Measurements from ENCODE around the gene C1RL.

Gene C1RL

GRCh38 chr12:7096006-7096932 is 12.7 kb downstream of the C1RL start:
- Histone ChIP-seq H3K27ac (no peak overlapping the region), H3K27me3 (0 out of 22 replicates have a peak, but pooled peaks cover 0 to 2% (median 0%) of the 10 kb centered on the region in 11 experiments), H3K9ac (peak overlapping the region in 1 of 11 experiments; percentile 2; a peak in 1 of 22 replicates), H3K4me1 (peaks cover 11 to 33% (median 12%) of the 10 kb centered on the region in 10 experiments), H4K20me1 (peaks cover 0 to 6% (median 0%) of the 10 kb centered on the region in 11 experiments; a peak in 1 of 22 replicates), H3K4me3 (no peak overlapping the region), H3K9me3 (replicated peaks in 1 of 11) (no peaks in the 10 kb centered on the region), H3K36me3 (peaks cover 0 to 27% (median 9%) of the 10 kb centered on the region in 11 experiments; a peak in 15 of 22 replicates), H3K4me2 (no peak overlapping the region)
- TF ChIP-seq Cebpa-rat (IDR thresholded peaks at IDR 0.05): no peak

GRCh38 chr12:7093892-7094291 is 15.1 kb downstream of the C1RL start:
- TF ChIP-seq Cebpa-rat (IDR thresholded peaks at IDR 0.05): no peak
- Histone ChIP-seq H4K20me1 (no peaks in the 10 kb centered on the region), H3K4me2 (no peak overlapping the region), H3K9me3 (replicated peaks in 1 of 11) (no peaks in the 10 kb centered on the region), H3K4me1 (peaks cover 22 to 31% (median 25%) of the 10 kb centered on the region in 10 experiments), H3K27ac (no peak overlapping the region), H3K4me3 (no peak overlapping the region), H3K9ac (no peak overlapping the region), H3K27me3 (0 out of 22 replicates have a peak, but pooled peaks cover 0 to 5% (median 0%) of the 10 kb centered on the region in 11 experiments), H3K36me3 (peaks cover 0 to 14% (median 0%) of the 10 kb centered on the region in 11 experiments; a peak in 7 of 22 replicates)

GRCh38 chr12:7093486-7093885 is 15.5 kb downstream of the C1RL start:
- Histone ChIP-seq H3K4me2 (no peak overlapping the region), H3K36me3 (peaks cover 0 to 11% (median 0%) of the 10 kb centered on the region in 11 experiments; a peak in 6 of 22 replicates), H4K20me1 (no peaks in the 10 kb centered on the region), H3K27ac (no peak overlapping the region), H3K9me3 (replicated peaks in 1 of 11) (no peaks in the 10 kb centered on the region), H3K9ac (no peak overlapping the region; a peak in 2 of 22 replicates), H3K27me3 (0 out of 22 replicates have a peak, but pooled peaks cover 0 to 5% (median 0%) of the 10 kb centered on the region in 11 experiments), H3K4me3 (no peak overlapping the region), H3K4me1 (peaks cover 22 to 27% (median 25%) of the 10 kb centered on the region in 10 experiments)
- no peak for TF ChIP-seq Cebpa-rat (IDR thresholded peaks at IDR 0.05)

GRCh38 chr12:7092986-7093460 is 16.0 kb downstream of the C1RL start:
- Histone ChIP-seq H3K27me3 (0 out of 22 replicates have a peak, but pooled peaks cover 0 to 5% (median 0%) of the 10 kb centered on the region in 11 experiments), H3K9ac (peak overlapping the region in 8 of 11 experiments; percentile 4 to 51 (median 36); a peak in 12 of 22 replicates), H3K36me3 (peaks cover 0 to 7% (median 0%) of the 10 kb centered on the region in 11 experiments; a peak in 5 of 22 replicates), H3K27ac (no peak overlapping the region; a peak in 1 of 22 replicates), H4K20me1 (no peaks in the 10 kb centered on the region), H3K4me3 (no peak overlapping the region), H3K4me1 (peaks cover 22 to 27% (median 25%) of the 10 kb centered on the region in 10 experiments), H3K9me3 (replicated peaks in 1 of 11) (no peaks in the 10 kb centered on the region), H3K4me2 (0 out of 22 replicates have a peak overlapping the region, but pooled peaks of 1 of the 11 experiments have one; percentile 57)
- no peak for TF ChIP-seq Cebpa-rat (IDR thresholded peaks at IDR 0.05)

GRCh38 chr12:7092229-7092985 is 16.6 kb downstream of the C1RL start, which contains the start of gene C1R:
Gene C1R, minus strand, starts transcription at chr12:7092445. Its CDS starts 57 bp downstream, at chr12:7092388.
- no peaks in the 10 kb centered on the region for H4K20me1 ChIP-seq
- 0 out of 22 replicates have a peak, but pooled peaks cover 0 to 5% (median 0%) of the 10 kb centered on the region in 11 experiments for H3K27me3 ChIP-seq
- peak within 1 kb of the TSS in 8 of 11 experiments; percentile 4 to 51 (median 36); a peak in 15 of 22 replicates for H3K9ac ChIP-seq
- H3K9me3 ChIP-seq (replicated peaks in 1 of 11): no peaks in the 10 kb centered on the region
- no peak for TF ChIP-seq Cebpa-rat (IDR thresholded peaks at IDR 0.05)
- H3K4me3 ChIP-seq: no peak within 1 kb of the TSS; a peak in 1 of 20 replicates
- peaks cover 22 to 27% (median 25%) of the 10 kb centered on the region in 10 experiments for H3K4me1 ChIP-seq
- H3K27ac ChIP-seq: peak within 1 kb of the TSS in 4 of 11 experiments; percentile 14 to 50 (median 36); a peak in 5 of 22 replicates
- H3K36me3 ChIP-seq: peaks cover 0 to 7% (median 0%) of the 10 kb centered on the region in 11 experiments; a peak in 3 of 22 replicates
- peak within 1 kb of the TSS; percentile 32 to 86 (median 64) for H3K4me2 ChIP-seq

GRCh38 chr12:7091660-7092228 is 17.3 kb downstream of the C1RL start:
- TF ChIP-seq Cebpa-rat (IDR thresholded peaks at IDR 0.05): no peak
- Histone ChIP-seq H3K27ac (peak overlapping the region in 4 of 11 experiments; percentile 14 to 50 (median 36); a peak in 3 of 22 replicates), H3K4me2 (peak overlapping the region; percentile 32 to 86 (median 64)), H3K27me3 (0 out of 22 replicates have a peak, but pooled peaks cover 0 to 5% (median 0%) of the 10 kb centered on the region in 11 experiments), H3K36me3 (peaks cover 0 to 3% (median 0%) of the 10 kb centered on the region in 11 experiments; a peak in 2 of 22 replicates), H3K9ac (peak overlapping the region in 6 of 11 experiments; percentile 4 to 51 (median 32); a peak in 9 of 22 replicates), H3K4me3 (no peak overlapping the region), H3K9me3 (replicated peaks in 1 of 11) (no peaks in the 10 kb centered on the region), H4K20me1 (no peaks in the 10 kb centered on the region), H3K4me1 (peaks cover 22 to 27% (median 25%) of the 10 kb centered on the region in 10 experiments)

GRCh38 chr12:7091171-7091570 is 17.8 kb downstream of the C1RL start:
- H3K4me2 ChIP-seq: peak overlapping the region; percentile 32 to 73 (median 59); a peak in 20 of 22 replicates
- H3K27ac ChIP-seq: no peak overlapping the region
- no peak overlapping the region for H3K4me3 ChIP-seq

More at GRCh38 chr12:7091171-7091570, 17.8 kb downstream of the C1RL start:
- Histone ChIP-seq H3K4me1 (peaks cover 22 to 27% (median 25%) of the 10 kb centered on the region in 10 experiments), H3K9me3 (replicated peaks in 1 of 11) (no peaks in the 10 kb centered on the region), H3K27me3 (0 out of 22 replicates have a peak, but pooled peaks cover 0 to 5% (median 0%) of the 10 kb centered on the region in 11 experiments), H3K9ac (peak overlapping the region in 3 of 11 experiments; percentile 9 to 37 (median 12); a peak in 1 of 22 replicates), H4K20me1 (no peaks in the 10 kb centered on the region), H3K36me3 (no peaks in the 10 kb centered on the region)
- TF ChIP-seq Cebpa-rat (IDR thresholded peaks at IDR 0.05): no peak
